Hepatocyte (in vitro differentiated cells): Measurements from ENCODE around the gene PTPRN2.

Experiments
- CTCF ChIP-seq: fragments of 200-600 bp; sonication (generic); IDR thresholded peaks from 2 replicates; pipeline ENCODE4 v1.5.1; 2016; ENCODE audit warnings: antibody characterized with exemption, mild to moderate bottlenecking; ENCODE audit not compliant: poor library complexity
- EZH2phosphoT487 ChIP-seq: fragments of 200-600 bp; sonication (generic); IDR thresholded peaks from one replicate; pipeline ENCODE4 v1.6.1; 2018; ENCODE audit warnings: antibody characterized with exemption, mild to moderate bottlenecking, low read depth, moderate library complexity; ENCODE audit not compliant: unreplicated experiment, severe bottlenecking

GRCh38 chr7:158310924-158311666 is 276.5 kb downstream of the PTPRN2 start:
- no peak for TF ChIP-seq CTCF
- TF ChIP-seq EZH2phosphoT487 = no peak
